ENCODE measurements around the gene RNF38.

Gene RNF38

GRCh38 chr9:36289836-36290435, 110.1 kb downstream of the RNF38 start:
- no peak for DNase-seq

GRCh38 chr9:36288070-36288469, 112.0 kb downstream of the RNF38 start:
- DNase-seq = no peak

All from activated T-cell treated with anti-CD3 and anti-CD28 coated beads, Interleukin-2, amount 50 U/mL, for 48 hours (primary cell).